Fibroblast of the aortic adventitia (primary cell): ENCODE results near the gene POU6F2. TPM values are rescaled to one million over a fixed set of nuclear protein-coding genes. Genes with fewer than 3 reads are reported as not detected.

Experiments used
- DNase-seq: peaks from one replicate; pipeline ENCODE4 v3.0.0-alpha.2; 2010; ENCODE audit warnings: low read depth
- H3K4me3 ChIP-seq: 2 replicates; pipeline ENCODE4 v1.5.1; 2011; ENCODE audit warnings: low read depth, mild to moderate bottlenecking, control low read depth, low read length, moderate library complexity
- total RNA-seq: library from RNA; depleted of rRNA; stranded (reverse); fragments of >200 nt; gene quantifications from 2 replicates; pipeline ENCODE4 v1.2.3, GENCODE V29; 2012; ENCODE audit warnings: low replicate concordance
- TF ChIP-seq, protein P1 (sequence below): IDR thresholded peaks from 2 replicates; pipeline ENCODE4 v1.5.1; 2011; ENCODE audit warnings: mild to moderate bottlenecking, low read length, control low read depth, inconsistent platforms; ENCODE audit not compliant: insufficient read depth

The POU6F2 gene
- total RNA-seq, 1 donor: not detected

DNA sequence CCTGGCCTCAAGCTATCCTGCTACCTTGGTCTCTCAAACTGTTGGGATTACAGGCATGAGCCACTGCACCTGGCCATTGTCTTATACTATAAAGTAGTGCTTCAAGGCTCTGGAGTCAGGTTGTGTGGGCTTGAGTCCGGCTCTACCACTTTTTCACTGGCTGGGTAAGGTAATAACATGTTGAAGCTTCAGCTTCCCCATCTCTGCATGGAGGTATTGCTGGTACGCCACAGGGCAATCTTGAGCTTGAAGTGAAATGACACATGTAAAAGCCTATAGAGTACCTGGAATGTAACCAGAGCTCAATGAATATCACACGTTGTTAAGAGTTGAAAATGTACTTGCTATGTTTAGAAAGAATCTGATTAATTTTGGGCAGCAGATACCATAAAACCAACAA, 120.8 kb downstream of the POU6F2 start:
- H3K4me3 ChIP-seq: no peak overlapping the region
- DNase-seq: no peak
- TF ChIP-seq, protein P1, sequence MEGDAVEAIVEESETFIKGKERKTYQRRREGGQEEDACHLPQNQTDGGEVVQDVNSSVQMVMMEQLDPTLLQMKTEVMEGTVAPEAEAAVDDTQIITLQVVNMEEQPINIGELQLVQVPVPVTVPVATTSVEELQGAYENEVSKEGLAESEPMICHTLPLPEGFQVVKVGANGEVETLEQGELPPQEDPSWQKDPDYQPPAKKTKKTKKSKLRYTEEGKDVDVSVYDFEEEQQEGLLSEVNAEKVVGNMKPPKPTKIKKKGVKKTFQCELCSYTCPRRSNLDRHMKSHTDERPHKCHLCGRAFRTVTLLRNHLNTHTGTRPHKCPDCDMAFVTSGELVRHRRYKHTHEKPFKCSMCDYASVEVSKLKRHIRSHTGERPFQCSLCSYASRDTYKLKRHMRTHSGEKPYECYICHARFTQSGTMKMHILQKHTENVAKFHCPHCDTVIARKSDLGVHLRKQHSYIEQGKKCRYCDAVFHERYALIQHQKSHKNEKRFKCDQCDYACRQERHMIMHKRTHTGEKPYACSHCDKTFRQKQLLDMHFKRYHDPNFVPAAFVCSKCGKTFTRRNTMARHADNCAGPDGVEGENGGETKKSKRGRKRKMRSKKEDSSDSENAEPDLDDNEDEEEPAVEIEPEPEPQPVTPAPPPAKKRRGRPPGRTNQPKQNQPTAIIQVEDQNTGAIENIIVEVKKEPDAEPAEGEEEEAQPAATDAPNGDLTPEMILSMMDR: no peak

DNA sequence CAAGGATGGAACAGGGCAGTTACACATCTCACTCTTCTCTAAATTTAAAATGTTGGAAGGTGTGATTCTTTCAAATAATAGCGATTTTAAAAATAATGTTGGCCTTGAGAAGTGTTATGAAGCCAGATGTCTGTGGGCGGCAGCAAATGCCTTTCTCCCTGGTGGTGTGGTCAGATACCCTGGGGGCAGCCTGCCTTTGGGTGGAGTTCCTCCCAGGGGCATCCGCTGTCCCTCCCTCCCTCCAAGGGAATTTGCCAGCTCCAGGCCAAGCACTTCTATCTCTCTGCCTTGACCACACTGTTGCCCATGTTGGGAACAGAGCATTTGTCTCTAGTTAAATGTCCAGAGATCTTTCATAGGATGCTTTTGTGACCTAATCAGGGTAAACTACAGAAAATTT, 121.4 kb downstream of the POU6F2 start:
- H3K4me3 ChIP-seq: no peak overlapping the region
- DNase-seq: no peak
- TF ChIP-seq, protein P1: no peak

DNA sequence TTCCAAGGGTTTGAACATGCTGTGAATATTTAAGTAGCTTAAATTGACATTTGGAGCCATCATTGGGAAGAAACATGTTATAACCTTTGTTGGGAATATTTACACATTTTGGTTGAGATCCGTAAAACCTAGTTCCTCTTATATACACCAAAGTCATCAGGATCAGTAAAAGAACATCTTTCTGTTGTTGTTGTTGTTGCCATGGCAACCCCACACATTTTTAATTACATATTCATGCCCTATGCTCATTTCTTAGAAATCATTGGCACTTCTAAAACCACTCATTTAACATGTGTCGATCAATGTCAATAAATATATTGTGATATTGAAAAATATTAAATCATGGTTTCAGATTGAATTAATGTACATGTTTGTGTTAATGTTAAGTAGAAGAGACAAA, 122.6 kb downstream of the POU6F2 start:
- TF ChIP-seq, protein P1: no peak
- DNase-seq: no peak
- no peak overlapping the region for H3K4me3 ChIP-seq

DNA sequence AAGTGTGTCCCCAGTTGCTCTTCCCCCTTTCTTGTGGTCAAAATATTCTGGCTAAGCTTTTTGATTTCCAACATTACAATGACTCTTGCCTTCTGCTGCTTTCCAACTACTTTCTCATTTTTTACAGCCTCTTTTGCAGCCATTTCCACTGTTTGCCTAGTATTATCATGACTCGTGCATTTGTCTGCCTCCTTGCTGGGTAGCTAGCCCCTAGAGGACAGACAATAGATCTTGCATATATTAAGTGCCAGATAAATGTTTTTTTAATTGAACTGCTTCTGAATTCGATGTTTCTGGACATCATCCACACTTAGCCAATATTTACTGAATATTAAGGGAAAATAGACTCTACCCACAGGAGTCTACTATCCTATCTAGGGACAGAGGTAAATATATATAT, 124.5 kb downstream of the POU6F2 start:
- TF ChIP-seq, protein P1: no peak
- no peak for DNase-seq
- H3K4me3 ChIP-seq: no peak overlapping the region

DNA sequence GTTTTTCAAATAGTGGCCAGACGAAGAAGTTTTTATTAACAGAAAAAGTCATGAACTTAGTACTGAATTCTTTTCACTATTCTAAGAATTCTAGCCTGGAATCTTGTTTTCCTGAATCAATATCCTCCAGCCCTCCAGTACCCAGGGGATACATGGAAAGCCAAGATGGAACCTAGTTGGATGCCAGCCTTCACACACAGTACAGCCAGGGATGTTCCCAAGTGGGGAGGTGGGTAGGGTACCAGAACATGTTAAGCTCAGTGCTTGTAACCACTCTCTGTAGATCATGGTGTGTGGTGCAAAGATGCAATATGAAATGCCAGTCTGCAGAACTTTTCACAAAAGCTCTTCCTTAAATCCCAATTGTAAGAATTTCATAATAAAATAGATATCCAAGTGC, 128.0 kb downstream of the POU6F2 start:
- no peak for DNase-seq
- TF ChIP-seq, protein P1: no peak
- no peak overlapping the region for H3K4me3 ChIP-seq

DNA sequence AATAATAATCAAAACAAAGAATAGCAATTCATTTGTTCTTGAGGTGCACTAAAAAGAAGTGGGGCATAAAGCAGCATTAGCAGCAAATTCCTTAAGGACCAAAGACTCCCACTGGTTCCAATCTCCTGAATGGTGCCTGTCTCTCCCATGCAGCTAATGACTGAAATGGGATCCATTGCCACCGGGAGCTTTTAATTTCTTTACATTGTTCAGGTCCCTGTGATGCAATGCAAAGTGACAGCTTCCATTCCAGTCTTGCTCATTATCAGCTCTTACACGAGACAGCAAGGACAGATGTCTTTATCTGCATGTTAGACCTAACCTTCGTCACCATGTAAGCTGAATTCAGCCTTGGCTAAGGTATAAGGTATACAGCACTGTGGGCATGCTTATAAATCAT, 148.1 kb downstream of the POU6F2 start:
- TF ChIP-seq, protein P1: no peak
- no peak for DNase-seq
- no peak overlapping the region for H3K4me3 ChIP-seq

DNA sequence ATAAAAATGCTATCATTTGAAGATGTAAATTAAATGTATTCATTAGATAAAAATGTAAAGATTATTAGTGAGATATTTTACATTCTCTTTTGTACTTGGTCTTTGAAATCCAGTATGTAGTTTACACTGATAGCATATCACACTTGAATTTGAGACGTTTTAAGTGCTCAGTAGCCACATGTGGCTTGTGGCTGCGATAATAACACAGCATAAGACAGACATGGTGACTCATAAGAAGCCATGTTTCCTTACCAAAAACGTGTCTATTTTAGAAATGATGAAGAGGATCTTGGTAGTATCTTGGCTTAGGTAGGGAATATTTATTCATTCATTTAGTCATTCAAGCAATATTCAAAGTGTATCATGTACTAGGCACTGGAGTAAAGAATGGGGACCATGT, 149.3 kb downstream of the POU6F2 start:
- H3K4me3 ChIP-seq: no peak overlapping the region
- TF ChIP-seq, protein P1: no peak
- no peak for DNase-seq
